ENCODE data around the gene GCGR. TPM values are rescaled to one million over a fixed set of nuclear protein-coding genes. Genes with fewer than 3 reads are reported as not detected.

GCGR gene
- total and polyA plus RNA-seq, 3 experiments from 2014 or later: not detected

DNA sequence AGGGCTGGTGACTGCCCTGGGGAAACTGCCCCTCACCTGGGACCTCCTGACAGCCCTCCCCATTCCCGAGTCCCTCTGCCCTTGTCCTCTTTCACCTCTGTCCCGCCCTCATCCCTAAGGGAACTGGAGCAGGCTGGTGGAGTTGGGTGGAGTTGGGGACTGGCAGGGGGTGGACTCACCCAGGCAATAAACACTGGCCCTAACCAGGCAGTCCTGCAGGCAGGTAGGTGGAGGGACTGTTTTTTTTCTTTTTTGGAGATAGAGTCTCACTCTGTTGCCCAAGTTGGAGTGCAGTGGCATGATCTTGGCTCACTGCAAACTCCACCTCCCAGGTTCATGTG lies 11.7 kb downstream of the GCGR start:
- CTCF ChIA-PET: no interaction called here
- no peaks in the 10 kb centered on the region for H3K27me3 Mint-ChIP-seq
- POLR2A ChIA-PET: no interaction called here
- H3K9me3 Mint-ChIP-seq: no peaks in the 10 kb centered on the region
- no peaks in the 10 kb centered on the region for H3K4me1 ChIP-seq (ENCODE audit: insufficient read depth, low read length)
- no peaks in the 10 kb centered on the region for H3K4me1 Mint-ChIP-seq
- no peaks in the 10 kb centered on the region for H3K27me3 ChIP-seq (ENCODE audit: insufficient read depth, low read length, poor library complexity, severe bottlenecking)
- H3K9me3 ChIP-seq (ENCODE audit: low read length): no peaks in the 10 kb centered on the region
- H3K4me3 Mint-ChIP-seq: no peak overlapping the region
- H3K27ac ChIP-seq (ENCODE audit: low read depth, low read length): no peak overlapping the region
- no peak for DNase-seq
- no peaks in the 10 kb centered on the region for H3K36me3 Mint-ChIP-seq
- H3K4me3 ChIP-seq (ENCODE audit: low read length): no peak overlapping the region
- H3K36me3 ChIP-seq (ENCODE audit: insufficient read depth, low read length): no peaks in the 10 kb centered on the region
- H3K27ac Mint-ChIP-seq: no peak overlapping the region

DNA sequence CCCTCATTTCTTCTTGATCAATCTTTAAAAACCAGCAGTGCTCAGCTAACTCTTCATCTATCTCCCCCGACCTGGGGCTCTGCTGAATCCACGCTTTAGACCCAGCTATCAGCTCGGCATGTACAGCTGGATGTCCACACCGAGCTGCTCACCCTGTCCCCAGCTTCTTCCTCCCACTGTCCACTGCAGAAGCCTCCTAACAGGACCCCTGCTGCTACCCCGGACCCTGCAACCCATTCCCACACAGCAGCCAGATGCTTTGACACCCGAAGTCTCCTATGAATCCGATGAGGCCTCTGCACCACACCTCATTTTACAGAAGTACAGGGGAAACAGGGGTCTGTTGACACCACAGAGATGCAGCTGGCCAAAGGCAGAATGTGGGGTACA lies 13.8 kb downstream of the GCGR start:
- POLR2A ChIA-PET: no interaction called here
- Histone ChIP-seq H3K27ac (ENCODE audit: low read depth, low read length) (no peak overlapping the region), H3K9me3 (ENCODE audit: low read length) (no peaks in the 10 kb centered on the region), H3K4me1 (ENCODE audit: insufficient read depth, low read length) (no peaks in the 10 kb centered on the region), H3K27me3 (ENCODE audit: insufficient read depth, low read length, poor library complexity, severe bottlenecking) (no peaks in the 10 kb centered on the region), H3K4me3 (ENCODE audit: low read length) (no peak overlapping the region), H3K36me3 (ENCODE audit: insufficient read depth, low read length) (no peaks in the 10 kb centered on the region)
- DNase-seq: no peak
- CTCF ChIA-PET: no interaction called here
- Mint-ChIP-seq H3K4me1 (no peaks in the 10 kb centered on the region), H3K27ac (no peak overlapping the region), H3K9me3 (no peaks in the 10 kb centered on the region), H3K27me3 (peaks cover 0 to 1% of the 10 kb centered on the region in 2 donors), H3K36me3 (peaks cover 0 to 6% (median 0%) of the 10 kb centered on the region in 3 donors), H3K4me3 (no peak overlapping the region)

DNA sequence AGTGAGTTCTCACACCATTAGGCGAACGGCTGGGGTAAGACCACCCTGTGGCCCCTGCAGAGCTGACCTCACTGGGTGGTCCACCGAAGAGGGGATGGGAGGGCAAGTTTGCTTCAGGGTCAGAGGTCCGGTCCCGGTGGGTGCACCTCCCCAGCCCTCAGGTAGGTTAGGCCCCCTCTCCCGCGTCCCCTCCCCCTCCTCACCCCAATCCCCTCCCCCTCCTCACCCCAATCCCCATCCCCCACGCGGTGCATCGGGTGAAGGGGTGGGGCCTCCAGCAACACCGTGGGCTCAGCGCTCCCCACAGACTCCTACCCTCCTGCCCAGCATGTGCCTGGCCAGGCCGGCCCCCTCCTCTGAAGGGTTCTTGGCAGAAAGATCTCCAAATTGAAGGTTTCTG lies 15.8 kb downstream of the GCGR start:
- Mint-ChIP-seq H3K4me1 (no peaks in the 10 kb centered on the region), H3K9me3 (no peaks in the 10 kb centered on the region), H3K4me3 (no peak overlapping the region), H3K27me3 (peaks cover 0 to 1% of the 10 kb centered on the region in 2 donors), H3K27ac (no peak overlapping the region), H3K36me3 (peaks cover 0 to 14% (median 0%) of the 10 kb centered on the region in 3 donors)
- H3K4me1 ChIP-seq (ENCODE audit: insufficient read depth, low read length): no peaks in the 10 kb centered on the region
- no peaks in the 10 kb centered on the region for H3K9me3 ChIP-seq (ENCODE audit: low read length)
- no peak overlapping the region for H3K27ac ChIP-seq (ENCODE audit: low read depth, low read length)
- CTCF ChIA-PET: no interaction called here
- H3K36me3 ChIP-seq (ENCODE audit: insufficient read depth, low read length): no peaks in the 10 kb centered on the region
- no peaks in the 10 kb centered on the region for H3K27me3 ChIP-seq (ENCODE audit: insufficient read depth, low read length, poor library complexity, severe bottlenecking)
- POLR2A ChIA-PET: no interaction called here
- H3K4me3 ChIP-seq (ENCODE audit: low read length): no peak overlapping the region
- DNase-seq: no peak

DNA sequence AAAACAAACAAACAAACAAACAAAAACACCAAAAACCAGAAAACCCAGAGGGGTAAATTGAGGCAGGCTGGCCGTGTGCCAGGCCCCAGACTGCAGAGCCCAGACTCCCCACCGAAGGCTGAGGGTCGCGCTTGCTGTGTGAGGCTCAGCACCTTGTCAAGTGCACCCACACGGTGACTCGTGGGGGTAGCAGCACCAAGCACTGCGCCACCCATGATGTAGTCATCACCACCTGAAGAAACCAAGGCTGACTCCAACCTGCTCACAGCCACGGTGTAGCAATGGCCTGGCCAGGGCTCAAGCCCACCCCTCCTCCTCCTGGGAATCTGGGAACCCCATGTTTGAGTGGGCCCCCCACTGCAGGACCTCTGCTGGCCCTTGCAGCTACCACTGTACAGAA lies 17.2 kb downstream of the GCGR start:
- Mint-ChIP-seq H3K27ac (no peak overlapping the region), H3K36me3 (peaks cover 0 to 17% (median 1%) of the 10 kb centered on the region in 3 donors), H3K9me3 (no peaks in the 10 kb centered on the region), H3K27me3 (peaks cover 0 to 1% of the 10 kb centered on the region in 2 donors), H3K4me1 (peaks cover 0 to 4% (median 3%) of the 10 kb centered on the region in 3 donors), H3K4me3 (no peak overlapping the region)
- Histone ChIP-seq H3K4me1 (ENCODE audit: insufficient read depth, low read length) (no peaks in the 10 kb centered on the region), H3K27ac (ENCODE audit: low read depth, low read length) (no peak overlapping the region), H3K27me3 (ENCODE audit: insufficient read depth, low read length, poor library complexity, severe bottlenecking) (no peaks in the 10 kb centered on the region), H3K36me3 (ENCODE audit: insufficient read depth, low read length) (no peaks in the 10 kb centered on the region), H3K9me3 (ENCODE audit: low read length) (no peaks in the 10 kb centered on the region), H3K4me3 (ENCODE audit: low read length) (no peak overlapping the region)
- no peak for DNase-seq
- ChIA-PET CTCF (no interaction called here), POLR2A (no interaction called here)

DNA sequence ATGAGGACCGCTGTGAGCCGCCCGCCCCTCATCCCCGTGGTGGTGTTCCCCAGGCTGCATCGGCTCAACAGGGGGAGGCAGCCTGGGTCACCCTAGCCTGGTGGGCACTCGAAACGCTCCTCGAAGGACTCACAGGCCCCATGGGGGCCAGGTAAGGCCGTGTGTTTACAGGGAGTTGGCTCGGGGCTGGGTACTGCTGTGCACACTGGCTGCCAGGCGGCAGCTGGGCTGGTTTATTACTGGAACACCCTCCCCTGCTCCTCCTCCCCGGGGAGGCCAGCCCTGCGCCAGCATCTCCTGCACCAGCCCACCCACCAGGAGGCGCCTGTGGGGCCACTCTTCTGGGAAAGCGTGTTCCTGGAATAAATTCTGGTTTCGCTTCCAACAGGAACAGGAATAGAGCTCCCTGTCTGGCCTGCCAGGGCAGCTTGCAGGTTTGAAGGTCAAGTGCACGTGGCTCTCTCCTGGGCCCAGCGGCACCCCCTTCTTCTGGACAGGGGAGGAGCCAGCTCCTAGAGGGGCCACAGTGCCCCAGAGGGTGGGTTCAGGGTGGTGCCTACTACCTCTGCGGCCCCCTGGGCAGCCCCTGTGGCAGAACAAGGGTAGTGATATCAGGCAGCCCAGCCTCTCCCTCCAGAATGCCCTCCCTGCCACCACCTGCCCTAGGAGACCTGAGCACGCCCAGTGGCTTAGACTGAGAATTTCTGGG lies 17.8 kb downstream of the GCGR start:
- peak overlapping the region; percentile 74 for H3K27ac ChIP-seq (ENCODE audit: low read depth, low read length)
- H3K4me1 Mint-ChIP-seq: peaks cover 0 to 5% (median 4%) of the 10 kb centered on the region in 3 donors
- H3K4me3 Mint-ChIP-seq: no peak overlapping the region
- H3K9me3 ChIP-seq (ENCODE audit: low read length): no peaks in the 10 kb centered on the region
- no peaks in the 10 kb centered on the region for H3K27me3 ChIP-seq (ENCODE audit: insufficient read depth, low read length, poor library complexity, severe bottlenecking)
- H3K4me3 ChIP-seq (ENCODE audit: low read length): no peak overlapping the region
- H3K27me3 Mint-ChIP-seq: peaks cover 0 to 1% of the 10 kb centered on the region in 2 donors
- peaks cover 0 to 18% (median 1%) of the 10 kb centered on the region in 3 donors for H3K36me3 Mint-ChIP-seq
- no peak for DNase-seq
- POLR2A ChIA-PET: no interaction called here
- no peaks in the 10 kb centered on the region for H3K4me1 ChIP-seq (ENCODE audit: insufficient read depth, low read length)
- CTCF ChIA-PET: no interaction called here
- H3K27ac Mint-ChIP-seq: no peak overlapping the region
- H3K9me3 Mint-ChIP-seq: no peaks in the 10 kb centered on the region
- no peaks in the 10 kb centered on the region for H3K36me3 ChIP-seq (ENCODE audit: insufficient read depth, low read length)

DNA sequence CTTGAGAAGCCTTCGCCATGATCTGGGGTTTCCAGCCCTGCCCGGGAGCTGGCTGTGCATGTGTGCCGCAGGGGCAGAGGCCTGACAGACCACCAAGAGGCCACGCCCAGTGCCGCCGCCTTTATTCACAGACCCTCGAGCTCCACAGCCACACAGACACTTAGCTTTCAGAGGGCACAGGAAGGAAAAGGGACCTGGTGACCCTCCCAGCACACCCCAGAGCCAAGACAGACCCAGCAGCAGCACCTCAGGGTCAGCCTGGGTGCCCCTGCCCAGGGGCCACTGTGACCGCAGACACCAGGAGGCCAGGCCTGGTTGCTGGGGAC lies 18.3 kb downstream of the GCGR start:
- Mint-ChIP-seq H3K27me3 (peaks cover 0 to 1% of the 10 kb centered on the region in 2 donors), H3K4me3 (no peak overlapping the region), H3K27ac (no peak overlapping the region), H3K9me3 (no peaks in the 10 kb centered on the region), H3K36me3 (peaks cover 0 to 18% (median 1%) of the 10 kb centered on the region in 3 donors), H3K4me1 (peaks cover 0 to 5% (median 4%) of the 10 kb centered on the region in 3 donors)
- no peak for DNase-seq
- Histone ChIP-seq H3K27me3 (ENCODE audit: insufficient read depth, low read length, poor library complexity, severe bottlenecking) (no peaks in the 10 kb centered on the region), H3K4me1 (ENCODE audit: insufficient read depth, low read length) (no peaks in the 10 kb centered on the region), H3K9me3 (ENCODE audit: low read length) (no peaks in the 10 kb centered on the region), H3K4me3 (ENCODE audit: low read length) (no peak overlapping the region), H3K36me3 (ENCODE audit: insufficient read depth, low read length) (no peaks in the 10 kb centered on the region), H3K27ac (ENCODE audit: low read depth, low read length) (peak overlapping the region; percentile 74)
- CTCF ChIA-PET: no interaction called here
- POLR2A ChIA-PET: no interaction called here

DNA sequence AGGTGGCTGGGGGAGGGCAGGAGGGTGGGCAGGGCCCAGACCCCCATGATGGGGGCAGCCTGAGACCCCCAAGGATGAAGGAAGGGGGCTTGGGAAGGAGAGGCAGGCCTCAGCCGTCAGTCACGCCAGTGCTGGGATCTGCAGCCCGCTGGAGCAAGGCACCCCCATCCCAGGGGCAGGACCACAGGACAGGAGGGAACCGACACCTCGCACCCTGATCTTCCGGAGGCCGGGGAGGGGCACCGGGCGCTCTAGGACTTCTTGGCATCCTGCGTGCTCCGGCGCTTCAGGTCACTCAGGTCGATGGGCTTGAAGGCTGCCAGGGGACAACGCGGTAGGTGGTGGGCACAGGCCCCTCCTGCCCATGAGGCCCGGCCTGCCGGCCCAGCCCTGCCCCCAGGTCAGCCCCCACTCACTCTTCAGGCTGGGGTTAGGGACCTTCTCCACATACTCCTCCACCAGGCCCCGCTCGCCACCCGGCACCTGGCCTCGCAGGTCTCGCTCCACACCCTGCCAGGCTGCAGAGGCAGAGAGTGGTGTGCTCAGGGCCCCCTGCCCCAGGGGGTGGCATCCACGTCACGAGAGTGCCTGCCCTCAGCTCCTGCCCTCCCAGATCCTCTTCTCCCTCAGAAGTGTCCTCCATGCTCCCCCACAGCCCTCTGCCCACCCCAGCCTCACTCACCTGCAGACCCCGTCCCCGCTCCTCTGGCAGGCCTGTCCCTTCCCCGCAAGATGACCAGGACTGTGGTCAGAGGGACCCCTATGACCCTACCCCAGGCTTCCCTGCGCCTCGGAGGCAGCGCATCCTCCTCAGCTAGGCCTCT lies 19.3 kb downstream of the GCGR start:
- Mint-ChIP-seq H3K4me3 (no peak overlapping the region), H3K27ac (peak overlapping the region in 2 of 8 donors; percentile 29 to 91), H3K9me3 (no peaks in the 10 kb centered on the region), H3K4me1 (peaks cover 0 to 9% (median 4%) of the 10 kb centered on the region in 3 donors), H3K27me3 (peaks cover 0 to 1% of the 10 kb centered on the region in 2 donors), H3K36me3 (peaks cover 0 to 18% (median 1%) of the 10 kb centered on the region in 3 donors)
- Histone ChIP-seq H3K4me3 (ENCODE audit: low read length) (no peak overlapping the region), H3K27ac (ENCODE audit: low read depth, low read length) (peak overlapping the region; percentile 74), H3K36me3 (ENCODE audit: insufficient read depth, low read length) (no peaks in the 10 kb centered on the region), H3K9me3 (ENCODE audit: low read length) (no peaks in the 10 kb centered on the region), H3K4me1 (ENCODE audit: insufficient read depth, low read length) (no peaks in the 10 kb centered on the region), H3K27me3 (ENCODE audit: insufficient read depth, low read length, poor library complexity, severe bottlenecking) (no peaks in the 10 kb centered on the region)
- DNase-seq: no peak
- CTCF ChIA-PET: no interaction called here
- POLR2A ChIA-PET: interaction anchor here (0.6 kb wide), 1 partner anchor 100 kb away, joined by 3 read pairs; no protein-coding TSS in a partner anchor

DNA sequence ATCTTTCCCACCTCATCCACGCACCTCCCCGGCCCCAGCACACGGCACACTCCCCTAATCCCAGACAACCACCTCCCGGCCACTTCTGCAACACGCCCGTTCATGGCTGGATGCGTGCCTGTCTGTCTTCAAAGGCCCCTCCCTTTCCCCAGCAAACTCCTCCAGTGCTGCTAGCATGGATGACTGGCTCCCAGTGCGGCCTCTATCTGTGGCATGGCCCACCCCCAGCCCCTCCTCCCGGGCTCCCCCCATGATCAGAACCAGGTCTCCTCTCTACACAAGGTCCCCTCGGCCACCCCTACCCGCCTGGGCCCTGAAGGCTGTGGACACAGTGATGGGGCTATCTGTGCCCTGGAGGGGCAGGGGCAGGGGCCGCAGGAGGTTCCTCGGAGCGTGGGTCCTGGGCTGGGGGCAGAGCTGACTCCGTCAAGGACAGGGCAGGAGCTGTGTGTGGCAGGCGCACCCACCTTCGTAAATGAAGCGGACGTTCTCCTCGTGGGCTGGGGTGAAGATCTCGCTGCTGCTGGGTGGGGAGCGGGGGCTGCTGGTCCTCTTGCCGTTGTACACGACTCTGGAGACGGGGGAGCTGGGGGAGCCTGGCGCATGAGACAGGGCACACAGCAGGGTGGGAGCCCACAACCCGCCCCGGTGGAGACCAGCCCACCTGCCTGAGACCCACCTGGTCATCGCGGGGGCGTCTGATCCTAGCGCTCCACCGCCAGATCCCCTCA lies 20.0 kb downstream of the GCGR start:
- Histone ChIP-seq H3K27ac (ENCODE audit: low read depth, low read length) (no peak overlapping the region), H3K9me3 (ENCODE audit: low read length) (no peaks in the 10 kb centered on the region), H3K36me3 (ENCODE audit: insufficient read depth, low read length) (no peaks in the 10 kb centered on the region), H3K27me3 (ENCODE audit: insufficient read depth, low read length, poor library complexity, severe bottlenecking) (no peaks in the 10 kb centered on the region), H3K4me3 (ENCODE audit: low read length) (no peak overlapping the region), H3K4me1 (ENCODE audit: insufficient read depth, low read length) (no peaks in the 10 kb centered on the region)
- peaks cover 0 to 1% of the 10 kb centered on the region in 2 donors for H3K27me3 Mint-ChIP-seq
- DNase-seq: no peak
- POLR2A ChIA-PET: interaction anchor here (0.6 kb wide), 1 partner anchor 101 kb away, joined by 3 read pairs; no protein-coding TSS in a partner anchor
- no peaks in the 10 kb centered on the region for H3K9me3 Mint-ChIP-seq
- H3K4me3 Mint-ChIP-seq: no peak overlapping the region
- H3K36me3 Mint-ChIP-seq: peaks cover 0 to 21% (median 1%) of the 10 kb centered on the region in 3 donors
- CTCF ChIA-PET: no interaction called here
- peaks cover 4 to 13% (median 6%) of the 10 kb centered on the region in 3 donors for H3K4me1 Mint-ChIP-seq
- H3K27ac Mint-ChIP-seq: peak overlapping the region in 3 of 8 donors; percentile 29 to 91 (median 71)

Measured in CD8-positive, alpha-beta memory T cell (primary cell).